Breast epithelium (tissue), 3 donors: ENCODE data around the gene TESPA1.

ENCODE experiments used
- POLR2A ChIP-seq: fragments of 450-650 bp; IDR thresholded peaks from one replicate; pipeline ENCODE4 v1.6.1; 2016; ENCODE audit warnings: antibody characterized with exemption, mild to moderate bottlenecking, moderate library complexity
- POLR2AphosphoS5 ChIP-seq, 3 donors: sonication (generic); formaldehyde crosslinking; IDR thresholded peaks; one replicate each; pipeline ENCODE4 v1.6.1; 2017; ENCODE audit warnings: antibody characterized with exemption in 3 of 3
- TF ChIP-seq, protein P1 (sequence below), 3 donors: fragments of 450-650 bp; IDR thresholded peaks; one replicate each; pipeline ENCODE4 v1.5.1; 2016 to 2017; ENCODE audit warnings: antibody characterized with exemption in 3 of 3, mild to moderate bottlenecking in 3 of 3, moderate library complexity in 3 of 3

DNA sequence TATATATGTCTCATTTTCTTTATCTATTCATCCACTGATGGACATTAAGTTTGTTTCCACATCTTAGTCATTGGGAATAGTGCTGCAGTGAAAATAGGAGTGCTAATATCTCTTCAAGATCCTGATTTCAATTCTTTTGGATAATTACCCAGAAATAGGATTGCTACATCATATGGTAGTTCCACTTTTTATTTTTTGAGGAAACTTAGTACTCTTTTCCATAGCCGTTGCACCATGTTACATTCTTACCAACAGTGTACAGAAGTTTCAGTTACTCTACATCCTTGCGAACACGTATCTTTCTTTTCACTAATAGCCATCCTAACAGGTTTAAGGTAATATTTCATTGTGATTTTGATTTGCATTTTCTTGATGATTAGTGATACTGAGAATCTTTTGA is 29.8 kb downstream of the TESPA1 start:
- TF ChIP-seq, protein P1, sequence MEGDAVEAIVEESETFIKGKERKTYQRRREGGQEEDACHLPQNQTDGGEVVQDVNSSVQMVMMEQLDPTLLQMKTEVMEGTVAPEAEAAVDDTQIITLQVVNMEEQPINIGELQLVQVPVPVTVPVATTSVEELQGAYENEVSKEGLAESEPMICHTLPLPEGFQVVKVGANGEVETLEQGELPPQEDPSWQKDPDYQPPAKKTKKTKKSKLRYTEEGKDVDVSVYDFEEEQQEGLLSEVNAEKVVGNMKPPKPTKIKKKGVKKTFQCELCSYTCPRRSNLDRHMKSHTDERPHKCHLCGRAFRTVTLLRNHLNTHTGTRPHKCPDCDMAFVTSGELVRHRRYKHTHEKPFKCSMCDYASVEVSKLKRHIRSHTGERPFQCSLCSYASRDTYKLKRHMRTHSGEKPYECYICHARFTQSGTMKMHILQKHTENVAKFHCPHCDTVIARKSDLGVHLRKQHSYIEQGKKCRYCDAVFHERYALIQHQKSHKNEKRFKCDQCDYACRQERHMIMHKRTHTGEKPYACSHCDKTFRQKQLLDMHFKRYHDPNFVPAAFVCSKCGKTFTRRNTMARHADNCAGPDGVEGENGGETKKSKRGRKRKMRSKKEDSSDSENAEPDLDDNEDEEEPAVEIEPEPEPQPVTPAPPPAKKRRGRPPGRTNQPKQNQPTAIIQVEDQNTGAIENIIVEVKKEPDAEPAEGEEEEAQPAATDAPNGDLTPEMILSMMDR (IDR thresholded peaks at IDR 0.05) = no peak
- TF ChIP-seq POLR2AphosphoS5 (IDR thresholded peaks at IDR 0.05) (no peak), POLR2A (no peak)
